ENCODE results near the gene KCTD5. TPM values are rescaled to one million over a fixed set of nuclear protein-coding genes. Genes with fewer than 3 reads are reported as not detected.
A peak's percentile ranks its signal among the peaks of the same experiment; 100 is the strongest.

KCTD5 gene
- total RNA-seq, 1 experiment from 2014 or later: 73.1 TPM

- DNase-seq (ENCODE audit: low spot score): no peak
Observed at GRCh38 chr16:2708955-2709587, 26.7 kb downstream of the KCTD5 start.

GRCh38 chr16:2709588-2709984 lies 27.3 kb downstream of the KCTD5 start:
- DNase-seq (ENCODE audit: low spot score): no peak

- DNase-seq (ENCODE audit: low spot score): no peak
Observed at GRCh38 chr16:2710021-2710710, 27.8 kb downstream of the KCTD5 start.

- DNase-seq (ENCODE audit: low spot score): no peak
Observed at GRCh38 chr16:2710711-2711231, 28.4 kb downstream of the KCTD5 start.

- DNase-seq (ENCODE audit: low spot score): no peak
Observed at GRCh38 chr16:2711370-2712062, 29.2 kb downstream of the KCTD5 start.

- no peak for DNase-seq (ENCODE audit: low spot score)
Observed at GRCh38 chr16:2712063-2712441, 29.7 kb downstream of the KCTD5 start.

- no peak for DNase-seq (ENCODE audit: low spot score)
Observed at GRCh38 chr16:2712546-2712945, 30.2 kb downstream of the KCTD5 start.

GRCh38 chr16:2713523-2713922 lies 31.2 kb downstream of the KCTD5 start:
- DNase-seq (ENCODE audit: low spot score): no peak

GRCh38 chr16:2713985-2714774 lies 31.9 kb downstream of the KCTD5 start:
- peak; percentile 84 for DNase-seq (ENCODE audit: low spot score)

GRCh38 chr16:2715064-2715463 lies 32.7 kb downstream of the KCTD5 start:
- DNase-seq (ENCODE audit: low spot score): no peak

- DNase-seq (ENCODE audit: low spot score): no peak
Observed at GRCh38 chr16:2715519-2715918, 33.2 kb downstream of the KCTD5 start.

- no peak for DNase-seq (ENCODE audit: low spot score)
Observed at GRCh38 chr16:2715966-2716885, 33.9 kb downstream of the KCTD5 start.

GRCh38 chr16:2716948-2717347 lies 34.6 kb downstream of the KCTD5 start:
- DNase-seq (ENCODE audit: low spot score): no peak

GRCh38 chr16:2717383-2718263 lies 35.3 kb downstream of the KCTD5 start:
- DNase-seq (ENCODE audit: low spot score): no peak

- DNase-seq (ENCODE audit: low spot score): peak; percentile 45
Observed at GRCh38 chr16:2719328-2720063, 37.2 kb downstream of the KCTD5 start.

GRCh38 chr16:2720064-2720457 lies 37.7 kb downstream of the KCTD5 start, which contains the start of gene PRSS27:
PRSS27 (minus strand) TSS chr16:2720224; CDS start chr16:2720160, 64 bp downstream.
- DNase-seq (ENCODE audit: low spot score): no peak

GRCh38 chr16:2720719-2721633 lies 38.7 kb downstream of the KCTD5 start:
- peak; percentile 81 for DNase-seq (ENCODE audit: low spot score)

All from HT-29 (cell line).